HepG2 (cell line): Measurements from ENCODE around the gene SMDT1. TPM values are rescaled to one million over a fixed set of nuclear protein-coding genes. Genes with fewer than 3 reads are reported as not detected.
A peak's percentile ranks its signal among the peaks of the same experiment; 100 is the strongest.

ENCODE experiments used
- AFF4 ChIP-seq: sonication (generic); formaldehyde crosslinking; IDR thresholded peaks from 2 replicates; pipeline ENCODE4 v1.4.0; 2020; ENCODE audit warnings: missing genetic modification reagents
- CEBPG ChIP-seq: IDR thresholded peaks from 2 replicates; pipeline ENCODE4 v1.6.1; 2016
- GMEB1 ChIP-seq: sonication (generic); formaldehyde crosslinking; IDR thresholded peaks from 2 replicates; pipeline ENCODE4 v1.5.1; 2020; ENCODE audit warnings: missing genetic modification reagents, mild to moderate bottlenecking, borderline replicate concordance
- JUN ChIP-seq: sonication (generic); formaldehyde crosslinking; IDR thresholded peaks from 2 replicates; pipeline ENCODE4 v1.4.0; 2020; ENCODE audit warnings: mild to moderate bottlenecking, missing genetic modification reagents
- NFIB ChIP-seq: sonication (generic); formaldehyde crosslinking; IDR thresholded peaks from 2 replicates; pipeline ENCODE4 v1.9.0; 2021; ENCODE audit warnings: missing genetic modification reagents, mild to moderate bottlenecking, borderline replicate concordance
- PBX3 ChIP-seq: sonication (generic); formaldehyde crosslinking; IDR thresholded peaks from 2 replicates; pipeline ENCODE4 v1.8.1; 2023; ENCODE audit warnings: missing genetic modification reagents, inconsistent platforms, borderline replicate concordance
- RFXAP ChIP-seq: sonication (generic); formaldehyde crosslinking; IDR thresholded peaks from 2 replicates; pipeline ENCODE4 v1.4.0; 2020; ENCODE audit warnings: missing genetic modification reagents, borderline replicate concordance
- SETDB1 ChIP-seq: sonication (generic); formaldehyde crosslinking; IDR thresholded peaks from 2 replicates; pipeline ENCODE4 v1.5.1; 2020; ENCODE audit warnings: missing genetic modification reagents, mild to moderate bottlenecking, borderline replicate concordance
- ZNF407 ChIP-seq: sonication (generic); formaldehyde crosslinking; IDR thresholded peaks from one replicate; pipeline ENCODE4 v1.5.1; 2020; ENCODE audit warnings: mild to moderate bottlenecking, missing genetic modification reagents; ENCODE audit errors: not compliant biosample characterization
- ZNF607 ChIP-seq: sonication (generic); formaldehyde crosslinking; IDR thresholded peaks from 2 replicates; pipeline ENCODE4 v1.5.1; 2020; ENCODE audit warnings: missing genetic modification reagents, mild to moderate bottlenecking, borderline replicate concordance
- ZNF749 ChIP-seq: sonication (generic); formaldehyde crosslinking; IDR thresholded peaks from 2 replicates; pipeline ENCODE4 v1.8.0; 2022; ENCODE audit warnings: mild to moderate bottlenecking, missing genetic modification reagents, moderate library complexity, borderline replicate concordance
- polyA plus RNA-seq, 8 experiments: library from polyadenylated mRNA; depleted of rRNA in 3 of 8; stranded (reverse) in 7 of 8; unstranded in 1 of 8; fragments of >200 nt; fragmentation: Illumina TruSeq in 4 of 8; extraction: Trizol in 4 of 8; gene quantifications; 2 replicates each; pipeline versions ENCODE4 v1.2.1 to v1.2.3, GENCODE V29; 2011 to 2016; ENCODE audit warnings: low read depth in 4 of 8, missing spikeins in 1 of 8, mixed read lengths in 1 of 8; ENCODE audit not compliant: insufficient read depth in 1 of 8
- total RNA-seq, 5 experiments: library from RNA; depleted of rRNA; stranded (reverse); fragments of >200 nt; fragmentation: Illumina TruSeq; extraction: Trizol; gene quantifications; 2 replicates each; pipeline ENCODE4 v1.2.3, GENCODE V29; 2016; ENCODE audit warnings: low read depth in 1 of 5

The SMDT1 gene
- total and polyA plus RNA-seq, 2 of the 13 experiments (the other 11 are each of a cell fraction or from before 2014, with no cell fraction given): 8.3 to 26.6 TPM

- peak; percentile 87; the same call in 1 of the 2 replicates for TF ChIP-seq ZNF607 (CRISPR knock-in tag)
- TF ChIP-seq JUN (CRISPR knock-in tag): peak; percentile 72
- TF ChIP-seq AFF4 (CRISPR knock-in tag): no peak
- TF ChIP-seq NFIB: no peak
- no peak for TF ChIP-seq ZNF749
- TF ChIP-seq ZNF407: peak; percentile 76
- peak; percentile 81 for TF ChIP-seq RFXAP (CRISPR knock-in tag)
- no peak for TF ChIP-seq CEBPG (CRISPR knock-in tag)
- no peak for TF ChIP-seq PBX3 (CRISPR knock-in tag)
- TF ChIP-seq GMEB1 (CRISPR knock-in tag): peak; percentile 83
- TF ChIP-seq SETDB1 (CRISPR knock-in tag): no peak
Observed at GRCh38 chr22:42090596-42091454, 11.3 kb downstream of the SMDT1 start, which contains the start of gene NDUFA6 (continued).
